Tibial nerve (tissue), 4 donors: ENCODE results near the gene URAD. TPM values are rescaled to one million over a fixed set of nuclear protein-coding genes. Genes with fewer than 3 reads are reported as not detected.

Experiments
- DNase-seq, 2 donors: peaks; one replicate each; pipeline ENCODE4 v3.0.0-alpha.2; 2019; ENCODE audit warnings: low spot score in 2 of 2
- H3K27ac ChIP-seq, 4 donors: fragments of 200-600 bp; sonication (generic) in 3 of 4; one replicate each; pipeline ENCODE4 v1.5.1; 2017 to 2019; ENCODE audit warnings: mild to moderate bottlenecking in 1 of 4
- H3K27me3 ChIP-seq, 2 donors: fragments of 200-600 bp; sonication (generic) in 1 of 2; one replicate each; pipeline versions ENCODE4 v1.5.1 to v1.6.0; 2017 to 2019
- H3K36me3 ChIP-seq, 3 donors: fragments of 200-600 bp; sonication (generic); one replicate each; pipeline ENCODE4 v1.5.1; 2018 to 2019
- H3K4me1 ChIP-seq, 4 donors: fragments of 200-600 bp; sonication (generic) in 3 of 4; one replicate each; pipeline ENCODE4 v1.5.1; 2017 to 2019
- H3K4me3 ChIP-seq, 4 donors: fragments of 200-600 bp; sonication (generic) in 3 of 4; one replicate each; pipeline ENCODE4 v1.5.1; 2017 to 2019; ENCODE audit warnings: mild to moderate bottlenecking in 1 of 4, moderate library complexity in 1 of 4
- H3K9me3 ChIP-seq, 4 donors: fragments of 200-600 bp; sonication (generic) in 3 of 4; one replicate each; pipeline ENCODE4 v1.5.1; 2017 to 2019
- EP300 ChIP-seq, 2 donors: sonication (generic); formaldehyde crosslinking; IDR thresholded peaks; one replicate each; pipeline ENCODE4 v1.6.1; 2017; ENCODE audit warnings: antibody characterized with exemption in 2 of 2, mild to moderate bottlenecking in 1 of 2
- POLR2A ChIP-seq, 2 donors: fragments of 450-650 bp; IDR thresholded peaks; one replicate each; pipeline ENCODE4 v1.6.1; 2017; ENCODE audit warnings: antibody characterized with exemption in 2 of 2, mild to moderate bottlenecking in 2 of 2, moderate library complexity in 2 of 2
- WGBS, 2 donors: methylation state at CpG; one replicate each; pipeline ENCODE4 v1.1.5; 2018; 5-methylcytosine and 5-hydroxymethylcytosine counted together
- total RNA-seq, 4 donors: library from RNA; depleted of rRNA; stranded (reverse); fragments of >200 nt; gene quantifications; one replicate each; pipeline ENCODE4 v1.1.0, GENCODE V29; 2016
- TF ChIP-seq, protein P1 (sequence below), 5 experiments: fragments of 200-600 bp in 3 of 5; fragments of 450-650 bp in 2 of 5; sonication (generic) in 3 of 5; IDR thresholded peaks; one replicate each; pipeline ENCODE4 v1.5.1; 2016 to 2019; ENCODE audit warnings: antibody characterized with exemption in 5 of 5, mild to moderate bottlenecking in 3 of 5, moderate library complexity in 2 of 5

The URAD gene
- total RNA-seq, 4 donors from 2014 or later = not detected

DNA sequence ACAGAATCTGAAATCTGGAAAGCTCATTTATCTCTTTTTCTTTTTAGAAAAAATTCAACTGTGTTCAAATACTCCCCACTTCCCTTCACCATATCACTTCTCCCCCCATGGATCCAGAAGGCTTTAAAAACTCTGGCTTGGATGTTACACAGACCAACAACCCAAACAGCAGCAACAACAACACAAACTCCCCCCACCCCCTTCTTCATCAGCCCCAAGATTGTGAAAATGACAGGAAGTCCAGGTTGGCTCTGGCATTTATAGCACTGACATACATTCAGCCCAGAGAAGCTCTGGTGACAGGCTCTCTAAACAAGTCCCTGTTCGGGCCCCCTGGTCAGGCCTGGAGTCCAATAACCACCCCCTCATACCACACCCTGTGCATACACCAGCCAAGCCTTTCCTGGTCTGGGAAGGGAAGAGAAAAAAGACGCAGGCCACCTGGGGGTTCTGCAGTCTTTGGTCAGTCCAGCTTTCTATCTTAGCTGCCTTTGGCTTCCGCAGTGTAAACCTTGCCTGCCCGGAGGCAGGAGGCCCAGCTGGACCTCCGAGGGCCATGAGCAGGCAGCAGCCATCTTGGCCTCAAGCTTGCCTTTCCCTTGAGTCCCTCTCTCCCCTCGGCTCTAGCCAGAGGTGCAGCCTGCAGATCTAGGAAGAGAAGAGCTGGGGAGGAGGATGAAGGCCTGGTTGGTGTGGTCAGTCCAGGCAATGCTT lies 26.2 kb downstream of the URAD start:
- 37 to 41% methylated on average over 6 of the region's 6 CpGs for WGBS, 2 donors
- no peaks in the 10 kb centered on the region for H3K9me3 ChIP-seq
- H3K27me3 ChIP-seq = peaks cover 5 to 100% of the 10 kb centered on the region in 2 donors
- H3K4me1 ChIP-seq = peaks cover 0 to 34% (median 18%) of the 10 kb centered on the region in 4 donors
- no peaks in the 10 kb centered on the region for H3K36me3 ChIP-seq
- TF ChIP-seq, protein P1, sequence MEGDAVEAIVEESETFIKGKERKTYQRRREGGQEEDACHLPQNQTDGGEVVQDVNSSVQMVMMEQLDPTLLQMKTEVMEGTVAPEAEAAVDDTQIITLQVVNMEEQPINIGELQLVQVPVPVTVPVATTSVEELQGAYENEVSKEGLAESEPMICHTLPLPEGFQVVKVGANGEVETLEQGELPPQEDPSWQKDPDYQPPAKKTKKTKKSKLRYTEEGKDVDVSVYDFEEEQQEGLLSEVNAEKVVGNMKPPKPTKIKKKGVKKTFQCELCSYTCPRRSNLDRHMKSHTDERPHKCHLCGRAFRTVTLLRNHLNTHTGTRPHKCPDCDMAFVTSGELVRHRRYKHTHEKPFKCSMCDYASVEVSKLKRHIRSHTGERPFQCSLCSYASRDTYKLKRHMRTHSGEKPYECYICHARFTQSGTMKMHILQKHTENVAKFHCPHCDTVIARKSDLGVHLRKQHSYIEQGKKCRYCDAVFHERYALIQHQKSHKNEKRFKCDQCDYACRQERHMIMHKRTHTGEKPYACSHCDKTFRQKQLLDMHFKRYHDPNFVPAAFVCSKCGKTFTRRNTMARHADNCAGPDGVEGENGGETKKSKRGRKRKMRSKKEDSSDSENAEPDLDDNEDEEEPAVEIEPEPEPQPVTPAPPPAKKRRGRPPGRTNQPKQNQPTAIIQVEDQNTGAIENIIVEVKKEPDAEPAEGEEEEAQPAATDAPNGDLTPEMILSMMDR (IDR thresholded peaks at IDR 0.05) = no peak
- TF ChIP-seq EP300 (IDR thresholded peaks at IDR 0.05) = no peak
- TF ChIP-seq POLR2A (IDR thresholded peaks at IDR 0.05) = no peak
- no peak overlapping the region for H3K27ac ChIP-seq
- H3K4me3 ChIP-seq = no peak overlapping the region
- no peak for DNase-seq

DNA sequence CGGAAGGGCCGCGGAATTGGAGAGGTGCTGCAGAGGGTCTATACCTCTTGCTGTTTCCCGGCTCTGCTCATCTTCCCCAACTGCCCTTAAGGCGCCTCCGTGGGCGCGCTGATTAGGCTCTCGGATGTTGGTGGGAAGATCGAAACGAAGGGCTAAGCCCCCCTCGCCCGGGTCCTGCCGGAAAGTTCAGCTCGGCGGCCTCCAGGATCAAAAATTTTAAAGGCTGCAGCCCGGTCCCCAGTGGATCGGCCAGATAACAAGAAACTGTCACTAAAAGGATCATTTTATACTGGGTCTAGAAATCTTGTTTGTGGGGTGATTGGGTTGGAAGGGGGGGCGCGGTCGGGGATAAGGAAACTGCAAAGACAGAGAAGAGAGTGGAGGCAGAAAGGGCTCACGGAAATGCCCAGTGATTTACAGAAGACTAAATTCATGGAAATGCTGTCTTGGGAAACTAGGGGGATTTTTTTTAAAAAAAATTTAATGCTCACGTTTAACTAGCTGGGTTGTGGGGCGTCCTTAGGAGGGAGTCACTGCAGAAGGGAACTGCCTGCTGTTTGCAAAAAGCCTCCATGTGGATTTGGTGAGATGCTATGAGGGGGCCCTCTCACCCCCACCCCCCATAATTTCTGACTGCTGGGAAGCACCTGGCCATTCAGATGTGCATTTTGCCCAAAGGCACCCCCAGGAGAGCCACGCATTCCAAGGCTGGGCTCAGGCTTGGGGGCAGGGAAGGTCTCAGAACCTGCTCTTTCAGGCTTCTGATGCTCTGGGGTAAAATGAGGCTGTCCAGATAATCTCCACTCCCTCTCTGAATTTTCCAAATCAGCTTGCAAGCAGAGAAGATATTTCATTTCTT lies 27.0 kb downstream of the URAD start:
- peak overlapping the region in 1 of 4 donors; percentile 47 for H3K27ac ChIP-seq
- H3K36me3 ChIP-seq = no peaks in the 10 kb centered on the region
- H3K9me3 ChIP-seq = no peaks in the 10 kb centered on the region
- no peak for TF ChIP-seq POLR2A (IDR thresholded peaks at IDR 0.05)
- no peak for TF ChIP-seq EP300 (IDR thresholded peaks at IDR 0.05)
- TF ChIP-seq, protein P1 (IDR thresholded peaks at IDR 0.05) = no peak
- peak overlapping the region; percentile 17 to 47 (median 28) for H3K4me3 ChIP-seq
- DNase-seq = no peak
- 14% methylated on average over 21 of the region's 25 CpGs for WGBS, 2 donors
- H3K27me3 ChIP-seq = peaks cover 5 to 100% of the 10 kb centered on the region in 2 donors
- H3K4me1 ChIP-seq = peaks cover 0 to 26% (median 17%) of the 10 kb centered on the region in 4 donors

DNA sequence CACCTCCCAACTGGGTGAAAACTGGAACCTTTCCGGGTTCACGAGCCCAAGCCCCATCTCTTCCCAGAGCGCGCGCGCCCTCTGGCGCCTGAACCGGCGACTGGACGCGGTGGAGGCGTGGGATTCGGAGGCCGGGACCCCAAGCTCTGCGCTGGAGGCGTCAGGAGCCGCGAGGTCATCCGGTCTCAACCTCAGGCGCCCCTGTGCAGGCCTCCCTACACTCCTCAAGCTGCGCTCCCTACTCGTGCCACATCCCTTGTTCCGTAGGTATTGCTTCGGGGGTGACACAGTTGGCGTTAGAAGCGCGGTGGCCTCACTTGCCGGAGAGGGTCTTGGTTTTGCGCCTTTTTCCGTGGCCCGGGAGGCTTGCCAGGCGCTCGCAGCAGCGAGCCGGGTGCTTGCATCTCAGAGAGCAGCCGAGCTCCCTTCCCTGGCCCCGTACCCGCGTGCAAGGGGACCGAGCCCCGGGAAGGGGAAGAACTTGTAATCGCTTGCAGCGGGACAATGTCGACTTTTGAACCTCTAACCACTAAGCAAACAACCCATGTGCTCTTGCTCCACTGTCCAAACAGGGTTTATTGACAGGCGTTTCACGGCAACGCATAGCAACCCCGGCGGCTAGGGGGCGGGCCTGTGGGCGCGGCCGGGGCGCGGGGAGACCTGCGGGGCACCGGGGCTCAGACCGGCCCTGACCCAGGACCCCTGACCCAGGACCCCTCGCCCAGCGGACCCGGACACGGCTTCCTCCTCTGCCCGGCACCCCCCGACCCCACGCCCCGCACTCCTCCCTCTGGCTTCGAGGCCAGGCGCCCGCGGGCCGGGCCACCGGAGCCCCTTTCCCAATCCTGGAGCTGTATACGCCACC lies 27.9 kb downstream of the URAD start:
- DNase-seq = no peak
- no peaks in the 10 kb centered on the region for H3K36me3 ChIP-seq
- H3K4me1 ChIP-seq = peaks cover 0 to 19% (median 14%) of the 10 kb centered on the region in 4 donors
- H3K9me3 ChIP-seq = no peaks in the 10 kb centered on the region
- no peak overlapping the region for H3K27ac ChIP-seq
- peak overlapping the region; percentile 17 to 47 (median 28) for H3K4me3 ChIP-seq
- TF ChIP-seq POLR2A (IDR thresholded peaks at IDR 0.05) = no peak
- TF ChIP-seq, protein P1 (IDR thresholded peaks at IDR 0.05) = peak in 3 of 5 experiments; percentile 8 to 28 (median 27)
- TF ChIP-seq EP300 (IDR thresholded peaks at IDR 0.05) = no peak
- WGBS, 2 donors = 1 to 3% methylated on average over 23 to 72 of the region's 73 CpGs
- H3K27me3 ChIP-seq = peaks cover 5 to 100% of the 10 kb centered on the region in 2 donors

DNA sequence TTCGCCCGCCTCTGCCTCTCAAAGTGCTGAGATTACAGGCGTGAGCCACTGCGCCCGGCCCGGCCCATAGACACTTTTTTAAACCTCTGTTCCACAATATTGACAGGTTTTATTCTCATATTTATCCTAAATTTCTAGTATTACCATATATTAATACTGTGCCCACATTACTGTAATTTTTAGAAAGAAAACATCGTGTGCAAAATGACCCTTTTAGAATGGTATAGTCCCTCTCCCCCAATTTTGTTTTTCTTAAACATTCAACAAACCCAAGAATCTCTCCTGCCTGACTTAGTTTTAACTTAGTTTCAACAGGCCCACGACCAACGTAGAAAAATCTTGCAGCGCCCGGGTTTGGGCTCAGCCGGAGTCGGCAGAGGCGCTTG lies 28.5 kb downstream of the URAD start:
- Histone ChIP-seq H3K27ac (no peak overlapping the region), H3K36me3 (no peaks in the 10 kb centered on the region), H3K4me3 (peak overlapping the region in 3 of 4 donors; percentile 27 to 47 (median 28)), H3K4me1 (peaks cover 0 to 19% (median 15%) of the 10 kb centered on the region in 4 donors), H3K9me3 (no peaks in the 10 kb centered on the region), H3K27me3 (peaks cover 5 to 100% of the 10 kb centered on the region in 2 donors)
- no peak for TF ChIP-seq EP300 (IDR thresholded peaks at IDR 0.05)
- TF ChIP-seq, protein P1 (IDR thresholded peaks at IDR 0.05) = no peak
- TF ChIP-seq POLR2A (IDR thresholded peaks at IDR 0.05) = no peak
- WGBS, 2 donors = 29 to 37% methylated on average over 14 of the region's 14 CpGs
- no peak for DNase-seq
